Caco-2 (cell line): ENCODE measurements around the gene PTPRN2. TPM values are rescaled to one million over a fixed set of nuclear protein-coding genes. Genes with fewer than 3 reads are reported as not detected.

Experiments used
- BruUV-seq: library from RNA; stranded (reverse); fragments of 400-500 nt; replicated peaks from 2 replicates; lab custom pipeline; 2021; lab: Mats Ljungman, UMichigan
- CTCF ChIA-PET: fragments of 300-600 bp; sonication (Branson Sonifier 250); formaldehyde crosslinking; loops from one replicate; lab custom pipeline; 2022; ENCODE audit warnings: antibody characterized with exemption; lab: Charles Lee
- POLR2A ChIA-PET: fragments of 300-600 bp; sonication (Branson Sonifier 250); formaldehyde crosslinking; loops from one replicate; lab custom pipeline; 2022; ENCODE audit warnings: antibody characterized with exemption; lab: Charles Lee
- DNase-seq, 2 experiments: peaks; one replicate each; pipeline versions ENCODE4 v3.0.0 to v3.0.0-alpha.2; 2020 to 2022
- H3K27me3 ChIP-seq: replicated peaks from 2 replicates; pipeline ENCODE4 v1.6.0; 2011; ENCODE audit warnings: low read length; ENCODE audit not compliant: control insufficient read depth, insufficient read depth
- H3K36me3 ChIP-seq: 2 replicates; pipeline ENCODE4 v1.5.1; 2011; ENCODE audit warnings: low read length; ENCODE audit not compliant: control insufficient read depth, insufficient read depth
- H3K4me1 ChIP-seq: fragments of 250-450 bp; sonication (Bioruptor Pico); 2 replicates; pipeline ENCODE4 v1.5.1; 2020; ENCODE audit warnings: mild to moderate bottlenecking
- H3K4me3 ChIP-seq: 2 replicates; pipeline ENCODE4 v1.5.1; 2011; ENCODE audit warnings: low read depth, mild to moderate bottlenecking, control low read depth, low read length
- H3K9me3 ChIP-seq: fragments of 250-450 bp; sonication (Bioruptor Pico); 2 replicates; pipeline ENCODE4 v1.5.1; 2020; ENCODE audit warnings: mild to moderate bottlenecking, moderate library complexity
- H3K27ac Mint-ChIP-seq: one replicate; pipeline ENCODE4 v1.8.0; 2022; ENCODE audit warnings: mixed read lengths; ENCODE audit not compliant: unreplicated experiment
- H3K27me3 Mint-ChIP-seq: one replicate; pipeline ENCODE4 v1.8.0; 2022; ENCODE audit warnings: mixed read lengths; ENCODE audit not compliant: insufficient read depth, unreplicated experiment
- H3K36me3 Mint-ChIP-seq: one replicate; pipeline ENCODE4 v1.8.0; 2022; ENCODE audit warnings: mild to moderate bottlenecking, mixed read lengths; ENCODE audit not compliant: insufficient read depth, unreplicated experiment
- H3K4me1 Mint-ChIP-seq: one replicate; pipeline ENCODE4 v1.8.0; 2022; ENCODE audit warnings: low read depth, mixed read lengths; ENCODE audit not compliant: unreplicated experiment
- H3K4me3 Mint-ChIP-seq: one replicate; pipeline ENCODE4 v1.8.0; 2022; ENCODE audit warnings: mild to moderate bottlenecking, moderate library complexity, mixed read lengths; ENCODE audit not compliant: unreplicated experiment
- H3K9me3 Mint-ChIP-seq: one replicate; pipeline ENCODE4 v1.8.0; 2022; ENCODE audit warnings: mixed read lengths; ENCODE audit not compliant: unreplicated experiment
- CTCF ChIP-seq, 2 experiments: fragments of 200-600 bp in 1 of 2; IDR thresholded peaks; 1 replicate in 1 of 2; 2 replicates in 1 of 2; pipeline versions ENCODE4 v1.5.1 to v1.8.0; 2011 to 2022; ENCODE audit warnings: antibody characterized with exemption in 1 of 2, control low read depth in 1 of 2, inconsistent platforms in 1 of 2, low read depth in 1 of 2, low read length in 1 of 2, mild to moderate bottlenecking in 1 of 2, moderate library complexity in 1 of 2; ENCODE audit not compliant: insufficient read depth in 1 of 2, severe bottlenecking in 1 of 2, unreplicated experiment in 1 of 2
- intact Hi-C: fragments of 100-400 bp; cut with micrococcal nuclease; formaldehyde crosslinking; loops from one replicate; pipeline ENCODE4 v1.10.0; 2022; ENCODE audit not compliant: unreplicated experiment
- total RNA-seq: library from RNA; stranded (reverse); gene quantifications from 2 replicates; pipeline ENCODE4 v1.2.3, GENCODE V29; 2022

Gene PTPRN2
- total RNA-seq, 1 experiment from 2014 or later = 1.4 TPM

DNA sequence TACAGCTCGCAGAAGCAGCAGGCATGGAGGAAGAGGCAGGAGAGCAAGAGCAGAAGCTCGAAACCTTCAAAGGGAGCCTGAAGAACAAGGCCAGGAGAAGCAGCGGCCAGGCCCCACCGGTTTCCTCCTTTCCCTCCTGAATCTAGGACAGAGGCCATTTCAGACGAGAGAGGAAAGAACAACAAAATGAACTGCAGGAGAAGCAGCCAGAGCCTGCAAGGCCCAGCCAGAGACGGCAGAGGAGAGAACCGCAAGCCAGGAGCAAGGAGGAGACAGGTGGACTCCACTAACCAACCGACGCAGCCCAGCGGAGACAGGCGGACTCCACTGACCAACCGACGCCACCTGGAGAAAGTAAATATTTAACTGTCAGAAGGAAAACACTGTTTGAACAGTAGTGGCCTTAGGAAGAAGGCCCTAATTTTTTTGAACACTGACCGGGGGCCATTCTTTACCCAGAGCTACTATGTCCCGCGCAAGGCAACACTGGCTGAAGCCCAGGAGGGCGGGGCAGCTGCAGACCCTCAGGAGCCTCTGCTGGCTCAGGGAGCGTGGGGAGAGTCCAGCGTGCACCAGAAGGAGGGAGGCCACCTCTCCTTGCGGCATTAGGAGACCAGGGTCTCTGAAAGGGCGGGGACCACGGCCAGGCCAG is 559.2 kb downstream of the PTPRN2 start:
- DNase-seq = peak in 1 of 2 experiments; percentile 4
- H3K27me3 ChIP-seq = no peaks in the 10 kb centered on the region
- no peak for TF ChIP-seq CTCF (IDR thresholded peaks at IDR 0.05; ENCODE audit: insufficient read depth in 1 of 2, low read depth in 1 of 2, low read length in 1 of 2, severe bottlenecking in 1 of 2, unreplicated experiment in 1 of 2)
- Mint-ChIP-seq H3K9me3 (peaks cover 23% of the 10 kb centered on the region), H3K27ac (no peak overlapping the region), H3K27me3 (no peaks in the 10 kb centered on the region), H3K4me1 (no peaks in the 10 kb centered on the region), H3K36me3 (no peaks in the 10 kb centered on the region), H3K4me3 (no peak overlapping the region)
- H3K9me3 ChIP-seq = no peaks in the 10 kb centered on the region
- ChIA-PET POLR2A (no interaction called here), CTCF (no interaction called here)
- intact Hi-C loops = no loop called here
- no peaks in the 10 kb centered on the region for H3K36me3 ChIP-seq
- H3K4me1 ChIP-seq = no peaks in the 10 kb centered on the region
- BruUV-seq = no TSS peak
- no peak overlapping the region for H3K4me3 ChIP-seq

- TF ChIP-seq CTCF (IDR thresholded peaks at IDR 0.05; ENCODE audit: insufficient read depth in 1 of 2, low read depth in 1 of 2, low read length in 1 of 2, severe bottlenecking in 1 of 2, unreplicated experiment in 1 of 2) = no peak
- Histone ChIP-seq H3K9me3 (no peaks in the 10 kb centered on the region), H3K4me1 (no peaks in the 10 kb centered on the region), H3K4me3 (no peak overlapping the region), H3K36me3 (no peaks in the 10 kb centered on the region), H3K27me3 (no peaks in the 10 kb centered on the region)
- DNase-seq = no peak
- H3K36me3 Mint-ChIP-seq = no peaks in the 10 kb centered on the region
- H3K27ac Mint-ChIP-seq = no peak overlapping the region
- no peak overlapping the region for H3K4me3 Mint-ChIP-seq
- peaks cover 15% of the 10 kb centered on the region for H3K9me3 Mint-ChIP-seq
- ChIA-PET CTCF (no interaction called here), POLR2A (no interaction called here)
- no TSS peak for BruUV-seq
- intact Hi-C loops = no loop called here
- H3K27me3 Mint-ChIP-seq = no peaks in the 10 kb centered on the region
- H3K4me1 Mint-ChIP-seq = no peaks in the 10 kb centered on the region
These were observed 560.0 kb downstream of the PTPRN2 start for GRCh38 chr7:158027646-158028045.

- Mint-ChIP-seq H3K36me3 (no peaks in the 10 kb centered on the region), H3K4me1 (no peaks in the 10 kb centered on the region), H3K27ac (no peak overlapping the region), H3K27me3 (no peaks in the 10 kb centered on the region), H3K4me3 (no peak overlapping the region), H3K9me3 (peaks cover 6% of the 10 kb centered on the region)
- CTCF ChIA-PET = no interaction called here
- H3K36me3 ChIP-seq = no peaks in the 10 kb centered on the region
- no peak for DNase-seq
- intact Hi-C loops = no loop called here
- TF ChIP-seq CTCF (IDR thresholded peaks at IDR 0.05; ENCODE audit: insufficient read depth in 1 of 2, low read depth in 1 of 2, low read length in 1 of 2, severe bottlenecking in 1 of 2, unreplicated experiment in 1 of 2) = no peak
- H3K4me1 ChIP-seq = no peaks in the 10 kb centered on the region
- no peaks in the 10 kb centered on the region for H3K9me3 ChIP-seq
- no TSS peak for BruUV-seq
- H3K27me3 ChIP-seq = no peaks in the 10 kb centered on the region
- POLR2A ChIA-PET = no interaction called here
- no peak overlapping the region for H3K4me3 ChIP-seq
These were observed 560.9 kb downstream of the PTPRN2 start for GRCh38 chr7:158026636-158027265.
